HG03342 (cell line): ENCODE measurements around the gene IFNB1.
A peak's percentile ranks its signal among the peaks of the same experiment; 100 is the strongest.

ENCODE experiments used
- ATAC-seq: cut with Tn5 transposase; IDR thresholded peaks from one replicate; pipeline ENCODE4 v1.9.1; 2021; ENCODE audit warnings: mild to moderate bottlenecking, moderate library complexity; ENCODE audit not compliant: unreplicated experiment

Gene IFNB1

DNA sequence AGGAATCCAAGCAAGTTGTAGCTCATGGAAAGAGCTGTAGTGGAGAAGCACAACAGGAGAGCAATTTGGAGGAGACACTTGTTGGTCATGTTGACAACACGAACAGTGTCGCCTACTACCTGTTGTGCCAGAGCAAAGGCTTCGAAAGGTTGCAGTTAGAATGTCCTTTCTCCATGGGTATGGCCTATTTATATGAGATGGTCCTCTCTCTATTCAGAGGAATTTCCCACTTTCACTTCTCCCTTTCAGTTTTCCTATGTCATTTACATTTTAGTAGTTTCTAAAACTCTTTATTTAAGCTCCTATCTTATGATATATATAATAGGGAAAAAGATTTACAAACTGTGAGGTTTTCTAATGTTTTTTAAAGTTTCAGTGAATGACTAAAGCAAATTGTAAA lies at the start of gene IFNB1:
IFNB1 (minus strand) TSS at position 162 of the 400 bp plus-strand sequence; CDS start at position 89, 73 bp downstream.
- ATAC-seq = no peak

DNA sequence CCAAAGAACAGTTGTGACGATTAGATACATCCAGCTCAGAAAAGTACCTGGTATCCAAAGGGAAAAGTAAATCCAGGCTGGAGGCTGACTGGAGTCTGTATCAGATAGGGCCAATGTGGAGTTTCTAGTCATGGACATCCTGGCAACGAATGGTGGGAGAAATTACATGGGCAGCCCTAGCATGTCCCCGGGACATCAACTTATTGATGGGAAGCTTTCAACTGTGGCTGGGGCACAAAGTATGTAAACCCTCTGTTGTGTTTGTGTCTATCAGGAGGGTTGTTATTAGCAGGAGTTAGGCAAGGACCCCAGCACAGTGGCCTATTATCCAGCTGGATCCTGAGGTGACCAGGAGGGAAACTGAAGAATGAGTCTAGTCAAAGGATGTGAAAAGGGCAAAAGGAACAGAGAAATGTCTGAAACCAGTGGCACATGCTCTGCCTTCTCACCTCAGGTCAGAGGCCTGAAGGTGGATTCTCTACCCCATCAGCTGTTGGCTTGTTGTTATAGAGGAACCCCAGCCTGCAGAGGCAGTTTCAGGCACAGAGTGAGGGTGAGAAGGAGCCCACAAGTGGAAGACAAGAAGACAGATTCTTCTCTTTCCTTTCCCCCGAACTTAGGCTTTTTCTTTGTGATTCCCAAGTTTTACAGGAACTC lies 44.0 kb upstream of the IFNB1 start:
- peak; percentile 97 for ATAC-seq

DNA sequence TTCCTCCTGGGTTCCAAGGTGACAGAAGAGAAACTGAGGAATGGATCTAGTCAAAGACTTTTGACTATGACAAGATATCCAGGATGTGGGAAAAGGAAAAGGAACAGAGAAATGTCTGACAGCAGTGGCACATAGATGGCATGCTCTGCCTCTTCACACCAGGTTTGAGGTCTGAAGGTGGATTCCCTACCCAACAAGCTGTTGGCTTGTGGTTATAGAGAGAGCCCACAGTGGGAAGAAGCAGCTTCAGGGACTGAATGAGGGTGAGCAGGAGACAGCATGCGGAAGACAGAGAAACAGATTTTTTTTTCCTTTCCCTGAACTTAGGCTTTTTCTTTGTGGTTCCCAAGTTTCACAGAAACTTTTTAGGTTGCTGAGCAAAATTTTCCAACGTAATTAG lies 43.3 kb upstream of the IFNB1 start:
- ATAC-seq = no peak

DNA sequence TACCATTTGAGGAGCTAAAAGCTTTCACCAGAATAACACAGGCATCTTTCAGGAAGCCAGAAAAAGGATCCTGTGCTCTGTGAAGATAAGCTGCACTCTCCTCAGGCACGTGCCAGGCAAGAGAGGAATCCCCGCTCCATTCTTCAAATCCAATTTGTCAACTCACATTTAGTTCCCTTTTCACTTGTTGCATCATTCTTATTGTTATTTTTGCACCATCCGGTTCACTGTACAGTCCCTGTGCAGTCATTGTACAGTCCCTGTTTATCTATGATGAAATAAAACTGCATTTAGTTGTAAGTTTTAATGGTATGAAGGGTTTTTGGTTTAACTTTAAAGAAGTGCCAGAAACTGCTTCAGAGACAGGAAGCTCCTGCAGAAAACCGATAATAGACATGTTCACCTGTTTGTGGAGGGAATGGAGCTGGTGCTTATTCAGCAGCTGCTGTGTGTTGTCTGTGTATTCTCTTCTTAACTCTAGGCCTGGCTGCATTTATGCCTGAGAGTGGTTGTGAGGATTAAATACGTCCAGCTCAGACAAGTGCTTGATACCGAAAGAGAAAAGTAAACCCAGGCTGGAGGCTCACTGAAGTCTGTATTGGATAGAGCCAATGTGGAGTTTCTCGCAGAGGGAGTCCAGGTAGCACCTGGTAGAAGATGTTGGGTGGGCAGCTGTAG lies 41.5 kb upstream of the IFNB1 start:
- ATAC-seq = no peak

DNA sequence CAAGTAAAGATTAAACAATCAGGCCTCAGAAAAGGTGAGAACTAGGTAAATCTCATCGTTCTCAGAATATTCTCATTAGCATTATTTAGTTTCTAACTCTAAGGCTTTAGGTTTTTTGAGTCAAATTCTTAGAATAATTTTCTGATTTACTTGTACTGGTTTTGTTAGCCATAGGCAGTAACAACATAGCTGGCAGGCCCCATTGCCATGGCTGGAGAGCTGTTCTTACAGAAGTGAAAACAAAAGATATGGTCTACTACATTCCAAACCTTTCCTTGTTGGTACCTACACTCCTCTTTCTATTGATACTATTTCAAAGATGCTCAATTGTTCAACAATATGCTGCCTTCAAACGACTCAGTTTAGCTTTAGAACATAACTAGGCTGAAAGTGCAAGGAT lies 36.6 kb upstream of the IFNB1 start:
- ATAC-seq = no peak

DNA sequence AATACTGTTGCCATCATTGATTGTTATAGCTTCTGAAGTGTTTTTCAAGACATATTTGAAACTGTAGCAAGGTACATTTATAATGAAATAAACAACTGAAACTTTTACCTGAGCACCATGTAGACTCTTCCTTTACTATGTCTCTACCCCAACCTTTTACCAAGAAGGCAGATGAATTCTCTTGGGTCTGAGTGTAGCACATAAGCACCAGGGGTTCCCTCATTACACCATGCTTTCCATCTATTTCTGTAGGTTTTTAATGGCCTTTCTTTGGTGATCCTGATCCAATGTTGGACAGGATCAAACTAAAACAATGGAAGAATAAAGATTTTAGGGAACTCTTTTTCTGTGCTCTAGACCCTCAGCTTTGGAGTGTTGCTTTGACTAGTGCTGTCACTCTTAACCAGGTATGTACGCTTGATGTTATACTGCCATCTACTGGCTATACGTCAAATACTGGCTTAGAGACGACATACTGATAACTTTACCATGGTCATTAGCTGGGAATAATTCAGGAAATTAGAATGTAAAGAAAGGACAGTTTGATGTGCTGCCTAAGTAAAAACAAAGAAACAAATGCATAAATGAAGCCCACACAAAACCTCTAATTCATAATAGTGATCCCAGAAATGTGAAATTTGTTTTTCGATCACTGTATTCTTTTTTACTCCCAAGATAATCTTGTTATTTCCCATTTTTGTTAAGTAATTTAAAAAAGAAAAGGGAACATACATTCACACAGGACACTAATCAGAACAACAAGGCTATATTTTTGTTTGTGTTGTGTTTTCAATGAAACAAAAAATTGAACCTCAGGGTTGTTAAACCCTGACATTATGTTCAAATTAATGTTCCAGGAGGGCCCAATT lies 33.2 kb upstream of the IFNB1 start:
- ATAC-seq = peak; percentile 95

DNA sequence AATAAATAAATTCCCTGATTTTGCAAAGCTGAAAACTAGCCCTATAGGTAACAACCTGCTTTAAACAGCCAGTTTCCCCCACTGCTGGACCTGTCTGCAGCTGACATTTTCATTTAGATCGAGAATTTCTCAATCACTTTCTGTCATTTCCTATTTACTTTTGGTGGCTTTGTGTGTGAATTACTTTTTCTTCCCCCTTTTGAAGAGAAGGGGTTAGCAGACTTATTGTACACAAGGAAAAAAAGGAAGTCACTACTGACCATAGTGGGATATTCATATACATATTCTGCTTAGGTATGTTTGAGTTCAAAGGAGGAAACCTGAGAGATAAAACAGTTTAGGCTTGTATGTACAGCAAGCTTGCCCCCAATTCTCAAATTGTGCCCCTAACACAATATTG lies 27.0 kb upstream of the IFNB1 start:
- no peak for ATAC-seq

DNA sequence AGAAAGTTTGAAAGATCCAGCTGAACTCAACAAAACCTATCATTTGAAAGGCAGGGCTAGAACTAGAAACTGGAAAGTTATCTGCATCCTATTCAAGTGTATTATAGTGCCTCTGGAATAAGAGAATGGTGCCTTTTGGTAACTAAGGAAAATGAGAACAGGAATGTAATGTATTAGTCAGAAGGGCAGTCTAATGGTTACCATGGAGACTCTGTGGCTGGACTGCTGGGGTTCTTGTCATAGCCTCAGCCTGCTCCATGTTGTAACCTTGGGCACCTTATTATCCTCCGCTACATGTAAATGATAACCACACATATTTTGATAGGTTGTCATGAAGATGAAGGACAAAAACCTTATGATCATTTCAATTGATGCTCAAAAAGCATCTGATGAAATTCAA lies 24.6 kb upstream of the IFNB1 start:
- ATAC-seq = no peak

DNA sequence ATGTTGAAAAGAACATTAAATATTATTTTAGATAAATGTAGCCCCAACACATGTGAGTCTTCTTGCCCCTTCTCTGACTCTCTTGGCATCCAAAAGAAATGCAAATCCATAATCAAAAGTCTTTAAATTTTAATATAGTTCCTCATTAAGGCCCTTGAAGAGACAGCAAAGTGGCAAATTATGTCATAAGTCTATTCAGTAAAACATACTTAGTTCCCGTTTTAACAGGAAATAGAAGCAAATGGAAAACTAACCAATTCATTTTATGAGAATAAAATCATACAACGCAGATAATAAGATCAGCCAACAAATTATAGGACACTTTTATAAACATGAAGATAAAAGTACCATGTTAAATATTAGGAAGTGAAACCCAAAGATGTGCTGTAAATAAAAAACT lies 20.1 kb upstream of the IFNB1 start:
- ATAC-seq = no peak

DNA sequence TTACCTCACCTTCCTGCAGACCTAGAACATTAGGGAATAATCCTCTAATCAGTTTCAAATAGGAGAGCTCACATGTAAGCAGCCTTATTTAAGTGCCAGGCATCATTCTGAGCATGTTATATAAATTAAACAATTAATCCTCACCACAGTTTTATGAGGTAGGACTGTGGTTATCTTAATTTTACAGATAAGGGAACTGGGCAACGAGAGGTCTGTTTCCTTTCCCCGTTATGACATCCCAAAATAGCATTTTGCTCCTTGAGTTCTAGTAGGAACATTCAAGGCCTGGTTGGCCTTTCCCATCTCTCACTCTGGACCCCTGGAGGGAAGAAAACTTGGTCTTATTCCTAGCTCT lies 19.1 kb upstream of the IFNB1 start:
- ATAC-seq = peak; percentile 4

DNA sequence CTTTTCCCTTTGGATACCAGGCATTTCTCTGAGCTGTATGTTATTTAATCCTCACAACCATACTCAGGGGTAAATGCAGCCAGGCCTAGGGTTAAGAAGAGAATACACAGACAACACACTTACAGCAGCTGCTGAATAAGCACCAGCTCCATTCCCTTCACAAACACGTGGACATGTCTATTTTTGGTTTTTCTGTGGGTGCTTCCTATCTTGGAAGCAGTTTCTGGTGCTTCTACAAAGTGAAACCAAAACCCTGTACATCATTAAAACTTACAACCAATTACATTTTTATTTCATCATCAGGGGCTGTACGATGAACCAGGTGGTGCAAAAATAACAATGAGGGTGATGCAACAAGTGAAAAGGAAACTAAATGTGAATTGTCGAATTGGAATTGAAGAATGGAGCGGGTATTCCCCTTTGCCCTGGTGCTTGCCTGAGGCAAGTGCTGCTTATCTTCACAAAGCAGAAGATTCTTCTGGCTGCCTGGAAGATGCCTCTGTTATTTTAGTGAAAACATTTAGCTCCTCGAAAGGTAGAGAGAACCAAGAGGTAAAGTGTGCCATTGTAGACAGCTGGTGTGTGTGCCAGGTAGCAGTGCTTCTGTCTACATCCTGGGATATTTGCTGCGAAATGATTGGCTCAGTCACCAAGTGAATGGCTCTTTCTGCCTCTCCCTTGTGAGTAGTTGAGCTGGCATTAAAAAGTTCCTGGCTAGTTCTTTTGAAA lies 18.6 kb upstream of the IFNB1 start:
- peak; percentile 90 for ATAC-seq

DNA sequence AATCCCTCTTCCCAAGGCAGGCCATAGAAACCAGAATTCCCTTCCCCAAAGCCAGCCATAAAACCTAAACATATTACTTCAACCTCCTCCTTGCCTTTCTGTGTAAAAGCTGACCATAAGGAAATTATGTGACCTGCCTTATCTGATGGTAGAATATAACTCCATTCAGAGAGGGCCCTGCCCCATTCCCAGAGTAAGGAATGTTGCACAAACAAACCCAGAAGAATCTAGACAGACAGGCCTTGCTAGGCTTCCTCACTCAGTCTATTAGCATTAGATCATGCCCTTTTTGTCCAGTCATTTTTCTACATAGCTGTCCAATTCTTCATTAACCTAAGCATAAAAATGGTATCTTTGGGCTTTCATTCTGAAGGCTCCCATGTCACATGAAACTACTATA lies 17.8 kb upstream of the IFNB1 start:
- ATAC-seq = no peak

DNA sequence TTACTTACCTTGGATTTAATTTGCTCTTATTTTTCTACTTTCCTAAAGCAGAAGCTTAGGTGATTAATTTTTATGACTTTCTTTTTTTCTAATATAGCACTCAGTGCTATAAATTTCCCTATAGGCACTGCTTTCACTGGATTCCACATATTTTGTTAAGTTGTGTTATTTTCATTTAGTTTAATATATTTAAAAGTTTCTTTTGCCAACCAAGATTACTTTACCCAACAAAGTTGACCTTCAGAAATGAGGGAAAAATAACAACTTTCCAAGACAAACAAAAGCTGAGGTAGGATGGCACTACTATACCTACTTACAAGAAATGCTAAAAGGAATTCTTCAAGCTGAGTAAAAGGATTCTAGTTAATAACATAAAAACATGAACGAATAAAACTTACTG lies 8.8 kb upstream of the IFNB1 start:
- no peak for ATAC-seq

DNA sequence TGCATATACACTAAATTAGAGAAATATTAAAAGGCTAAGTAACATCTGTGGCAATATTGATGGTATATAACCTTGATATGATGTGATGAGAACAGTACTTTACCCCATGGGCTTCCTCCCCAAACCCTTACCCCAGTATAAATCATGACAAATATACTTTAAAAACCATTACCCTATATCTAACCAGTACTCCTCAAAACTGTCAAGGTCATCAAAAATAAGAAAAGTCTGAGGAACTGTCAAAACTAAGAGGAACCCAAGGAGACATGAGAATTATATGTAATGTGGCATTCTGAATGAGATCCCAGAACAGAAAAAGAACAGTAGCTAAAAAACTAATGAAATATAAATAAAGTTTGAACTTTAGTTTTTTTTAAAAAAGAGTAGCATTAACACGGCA lies 7.3 kb upstream of the IFNB1 start:
- no peak for ATAC-seq

DNA sequence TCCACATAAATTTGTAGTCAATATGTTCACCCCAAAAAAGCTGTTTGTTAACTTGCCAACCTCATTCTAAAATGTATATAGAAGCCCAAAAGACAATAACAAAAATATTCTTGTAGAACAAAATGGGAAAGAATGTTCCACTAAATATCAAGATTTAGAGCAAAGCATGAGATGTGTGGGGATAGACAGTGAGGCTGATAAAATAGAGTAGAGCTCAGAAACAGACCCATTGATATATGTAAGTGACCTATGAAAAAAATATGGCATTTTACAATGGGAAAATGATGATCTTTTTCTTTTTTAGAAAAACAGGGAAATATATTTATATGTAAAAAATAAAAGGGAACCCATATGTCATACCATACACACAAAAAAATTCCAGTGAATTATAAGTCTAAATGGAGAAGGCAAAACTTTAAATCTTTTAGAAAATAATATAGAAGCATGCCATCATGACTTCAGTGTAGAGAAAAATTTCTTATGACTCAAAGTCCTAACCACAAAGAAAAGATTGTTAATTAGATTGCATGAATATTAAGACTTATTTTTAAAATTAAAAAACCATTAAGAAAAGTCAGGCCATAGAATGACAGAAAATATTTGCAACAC lies 6.6 kb upstream of the IFNB1 start:
- ATAC-seq = no peak

DNA sequence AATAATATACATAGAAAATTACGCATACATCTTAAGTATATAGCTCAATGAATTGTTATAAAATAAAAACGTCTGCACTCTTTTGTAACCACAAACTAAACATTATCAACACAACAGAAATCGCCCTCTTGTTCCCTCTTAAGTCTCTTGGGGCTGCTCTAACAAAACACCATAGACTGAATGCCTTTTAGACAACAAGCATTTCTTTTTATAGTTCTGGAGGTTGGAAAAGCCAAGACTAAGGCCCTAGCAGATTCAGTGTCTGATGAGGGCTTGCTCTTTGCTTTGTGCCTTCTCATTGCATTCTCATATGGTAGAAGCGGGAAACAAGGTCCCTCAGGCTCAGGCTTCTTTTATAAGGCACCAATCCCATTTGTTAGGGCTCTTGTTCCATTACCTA lies 4.9 kb upstream of the IFNB1 start:
- no peak for ATAC-seq

DNA sequence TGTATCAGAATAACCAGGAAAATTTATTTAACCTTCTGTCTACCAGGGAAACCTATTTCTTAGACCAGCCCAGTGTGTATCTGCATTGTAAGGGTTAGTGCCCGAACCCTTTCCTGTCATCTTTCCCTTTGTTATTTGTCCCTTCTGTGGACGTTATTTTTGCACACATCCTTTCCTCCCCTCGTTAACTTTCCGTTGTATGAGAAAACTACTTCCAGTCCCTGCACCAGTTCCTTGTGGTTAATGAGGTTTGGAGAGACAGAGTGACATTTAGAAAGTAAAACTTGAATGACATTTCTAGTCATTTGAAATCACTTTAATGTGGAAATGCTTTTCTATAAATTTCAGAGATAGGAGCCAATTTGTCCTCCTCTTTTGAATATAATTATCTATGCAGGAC lies 4.3 kb upstream of the IFNB1 start:
- ATAC-seq = no peak

DNA sequence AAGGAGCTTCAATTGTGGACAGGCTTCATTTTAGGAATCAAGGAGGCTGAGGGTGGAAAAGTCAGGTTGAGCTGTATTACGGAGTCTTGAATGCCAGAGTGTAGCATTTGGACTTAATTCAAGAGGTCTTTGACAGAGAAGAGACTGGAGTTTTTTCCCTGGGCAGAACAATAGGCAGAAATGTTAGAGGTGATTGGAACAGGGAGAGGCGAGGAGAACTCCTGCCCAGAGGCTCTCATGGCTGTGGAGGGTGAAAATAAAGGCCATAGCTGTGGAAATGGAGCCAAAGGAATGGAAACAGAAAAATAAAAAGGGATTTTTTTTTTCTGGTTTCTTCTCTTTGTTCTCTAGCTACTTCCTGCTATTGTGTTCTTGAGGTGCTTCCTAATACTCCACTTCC lies 3.7 kb upstream of the IFNB1 start:
- no peak for ATAC-seq

DNA sequence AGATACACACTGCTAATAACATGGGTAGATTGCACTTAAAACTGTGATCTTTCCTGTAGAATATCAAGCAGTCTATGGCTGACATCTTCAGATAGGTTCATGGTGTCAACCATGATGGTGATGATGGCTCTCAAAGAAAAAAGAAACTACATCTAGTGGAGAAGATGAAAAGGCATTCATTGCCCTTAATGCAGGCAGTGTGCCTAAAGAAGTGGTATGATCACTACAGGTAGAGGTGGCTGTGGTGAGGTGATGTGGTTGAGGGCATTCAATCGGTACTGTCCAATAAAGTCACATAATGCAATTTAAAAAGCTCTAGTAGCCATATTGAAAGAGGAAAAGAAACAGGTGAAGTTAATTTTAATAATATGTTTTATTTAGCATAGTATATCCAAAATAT lies 3.1 kb upstream of the IFNB1 start:
- ATAC-seq = no peak

DNA sequence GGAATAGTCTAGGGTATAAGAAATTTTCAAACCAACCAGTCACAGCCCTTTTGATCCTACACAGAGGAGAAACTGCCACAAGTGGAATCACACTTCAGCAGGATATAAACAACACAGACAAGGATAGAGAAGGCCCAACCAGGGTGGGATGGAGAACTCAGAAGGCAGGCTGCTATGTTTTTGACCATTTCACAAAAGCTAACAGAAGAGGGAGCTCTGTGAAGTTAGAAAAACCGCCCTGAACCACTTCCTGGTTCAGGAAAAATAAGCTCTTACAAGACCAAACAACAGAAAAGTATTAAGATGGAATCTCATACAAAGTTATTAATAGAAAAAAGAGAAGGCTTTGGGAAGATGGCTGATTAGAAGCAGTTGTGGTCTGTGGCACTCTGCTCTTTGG lies 960 bp upstream of the IFNB1 start:
- no peak for ATAC-seq

DNA sequence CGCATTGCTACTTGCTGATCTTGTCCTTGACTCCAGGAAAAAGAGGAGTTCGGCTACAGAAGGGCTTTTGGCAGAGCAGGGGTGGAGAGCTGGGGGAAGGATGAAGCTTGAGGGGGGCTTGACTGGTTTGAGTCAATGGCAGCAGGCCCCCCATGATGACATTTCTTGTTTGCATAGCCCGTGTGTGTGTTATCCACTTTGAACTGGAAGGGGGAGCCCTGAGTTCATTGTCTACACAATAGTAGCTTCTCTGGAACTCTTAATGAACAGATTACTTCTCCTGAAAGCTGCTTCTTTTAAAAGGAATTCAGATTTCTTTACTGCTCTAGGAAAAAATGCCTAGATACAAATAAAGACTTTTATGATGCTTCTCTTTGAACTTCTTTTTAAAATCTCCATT lies 2.3 kb downstream of the IFNB1 start:
- no peak for ATAC-seq
